ENCODE data around the gene MID1.

Gene MID1

DNA sequence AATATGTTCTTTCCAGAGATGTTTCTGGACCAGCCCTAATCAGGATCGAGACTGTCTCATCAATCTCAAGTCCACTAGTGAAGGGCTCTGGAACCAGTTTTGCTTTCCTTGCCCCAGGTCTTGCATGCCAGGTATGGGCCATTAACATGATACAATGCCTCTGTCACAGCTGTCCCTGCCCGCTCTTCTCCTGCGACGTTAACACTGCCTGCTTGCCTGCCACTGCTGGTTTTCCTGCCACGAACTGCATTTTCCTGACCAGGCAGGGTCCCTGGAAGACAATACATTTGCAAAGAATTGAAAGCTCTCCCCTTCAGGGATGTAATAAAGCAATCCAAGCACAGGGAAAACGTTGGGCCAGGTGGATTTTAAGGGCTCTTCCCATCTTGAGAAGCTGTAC is 200.3 kb downstream of the MID1 start:
- DNase-seq = no peak

DNA sequence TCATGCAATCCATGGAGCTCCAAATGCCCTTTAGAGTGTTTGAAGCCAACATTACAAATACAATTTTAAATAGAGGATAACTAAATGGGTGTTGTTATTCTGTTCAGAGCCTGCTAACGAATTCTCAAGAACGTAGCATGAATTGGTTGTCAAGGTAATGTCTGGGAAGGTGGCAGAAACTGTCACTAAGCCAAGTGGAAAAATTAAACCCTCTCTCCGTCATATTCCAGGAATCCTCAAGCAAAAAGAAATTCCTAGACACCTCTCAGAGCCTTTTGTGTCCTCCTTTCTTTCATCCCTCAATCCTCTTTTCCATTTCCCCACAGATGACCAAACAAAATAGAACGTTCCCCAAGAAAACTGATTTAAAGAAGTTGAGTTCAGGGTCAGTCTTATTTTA is 204.0 kb downstream of the MID1 start:
- DNase-seq = no peak

DNA sequence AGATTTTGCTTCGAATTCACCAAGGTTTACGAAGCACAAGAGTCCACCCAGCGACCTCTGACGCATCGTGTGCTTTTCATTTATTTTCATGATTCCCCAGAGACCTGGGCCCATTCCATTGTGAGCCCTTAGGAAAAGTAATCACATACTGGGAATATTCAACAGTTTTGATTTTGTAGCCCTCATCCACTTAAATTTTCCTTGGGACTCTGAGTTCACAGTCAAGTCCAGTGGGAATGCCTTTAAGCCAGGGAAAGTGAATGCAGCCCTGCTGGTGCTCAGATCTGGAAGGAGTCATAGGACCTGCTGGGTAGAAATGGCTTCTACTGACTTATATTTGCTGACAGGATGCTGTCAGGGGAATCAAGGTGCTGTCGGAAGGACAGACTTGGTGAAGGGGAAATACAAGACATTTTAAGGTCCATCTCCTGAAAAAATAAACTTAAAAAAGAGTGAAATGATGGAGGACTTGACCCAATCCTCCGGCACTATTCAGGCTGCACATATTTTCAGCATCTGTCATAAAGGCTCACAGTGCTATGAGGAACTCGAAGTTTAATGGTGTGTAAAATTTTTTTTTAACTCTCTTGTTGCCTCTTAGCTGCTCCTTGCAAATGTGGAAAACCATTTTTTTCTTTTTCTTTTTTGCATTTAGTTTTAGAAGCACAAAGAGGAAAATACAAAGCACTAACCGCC is 204.9 kb downstream of the MID1 start:
- no peak for DNase-seq

DNA sequence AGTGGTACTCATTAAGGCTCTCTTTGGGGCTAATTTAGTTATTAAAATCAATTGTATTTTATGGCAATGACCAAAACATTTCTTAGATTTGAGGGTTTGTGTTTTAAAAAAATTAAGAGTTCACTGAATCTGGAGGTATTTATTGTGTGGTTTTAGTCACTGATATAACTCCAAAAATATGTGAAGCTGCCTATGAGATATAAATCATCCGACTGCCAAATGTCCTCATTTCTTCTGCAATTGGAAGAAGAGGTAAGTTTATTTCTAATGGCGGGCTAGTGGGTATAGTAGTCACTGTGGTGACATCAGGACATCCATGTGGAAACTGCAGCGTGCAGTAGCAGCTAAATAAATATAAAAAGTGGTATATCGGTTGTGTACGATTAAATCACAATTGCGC is 205.5 kb downstream of the MID1 start:
- DNase-seq = no peak

DNA sequence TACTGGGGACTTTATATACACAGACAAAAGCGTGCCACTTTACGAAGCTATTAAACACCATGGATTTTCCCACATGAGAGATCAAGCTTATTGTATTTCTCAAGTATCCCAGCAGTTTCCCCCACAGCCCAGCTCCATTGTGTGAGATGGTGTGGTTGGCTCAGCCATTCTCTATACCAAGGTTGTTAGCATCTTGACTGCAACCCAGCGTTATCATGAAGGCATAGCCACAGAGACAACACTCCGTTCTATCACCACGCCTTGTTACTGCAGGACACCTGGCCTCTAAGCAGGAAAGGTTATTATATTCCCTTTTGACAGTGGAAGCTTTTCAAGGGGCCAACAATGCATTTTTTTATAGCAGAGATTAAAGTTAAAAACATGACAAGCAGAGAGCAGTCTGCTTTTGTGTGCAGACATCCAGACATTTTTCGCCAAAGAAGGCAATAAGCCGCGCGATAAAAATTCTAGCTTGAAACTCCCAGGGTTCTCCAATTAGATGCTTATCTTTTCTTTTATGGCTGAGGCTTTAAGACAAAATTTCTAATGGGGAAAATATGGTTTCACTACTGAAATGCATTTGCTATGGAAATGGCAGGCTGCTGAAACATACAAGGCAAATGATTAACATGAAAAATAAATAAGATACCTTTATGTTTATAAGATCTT is 206.1 kb downstream of the MID1 start:
- no peak for DNase-seq

DNA sequence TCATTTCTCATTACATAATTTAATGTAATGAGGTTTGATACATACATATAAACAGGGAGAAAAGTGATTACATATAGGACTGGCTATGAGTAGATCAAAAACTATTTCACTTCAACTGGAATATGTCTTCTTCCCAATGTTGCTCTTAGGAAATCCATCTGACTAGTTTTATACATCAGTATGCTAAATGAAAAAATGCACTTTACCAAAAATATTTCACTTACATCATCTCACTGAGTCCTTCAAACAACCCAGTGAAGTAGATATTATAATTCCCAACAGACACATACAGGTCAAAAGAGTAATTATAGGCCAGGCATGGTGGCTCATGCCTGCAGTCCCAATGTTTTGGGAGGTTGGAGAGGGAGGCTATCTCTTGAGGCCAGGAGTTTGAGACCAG is 215.9 kb downstream of the MID1 start:
- DNase-seq = no peak

DNA sequence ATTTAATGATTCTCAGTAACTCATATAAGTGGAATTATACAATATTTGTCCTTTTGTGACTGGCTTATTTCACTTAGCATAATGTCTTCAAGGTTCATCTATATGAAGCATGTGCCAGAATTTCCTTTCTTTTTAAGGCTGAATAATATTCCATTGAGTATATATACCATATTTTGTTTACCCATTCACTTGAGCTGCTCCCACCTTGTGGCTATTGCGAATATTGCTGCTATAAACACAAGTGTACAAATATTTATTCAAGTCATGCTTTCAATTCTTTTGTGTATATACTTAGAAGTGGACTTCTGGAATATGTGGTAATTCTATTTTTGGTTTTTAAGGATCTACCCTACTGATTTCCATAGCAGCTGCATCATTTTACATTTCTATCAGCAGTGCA is 219.1 kb downstream of the MID1 start:
- DNase-seq = no peak

DNA sequence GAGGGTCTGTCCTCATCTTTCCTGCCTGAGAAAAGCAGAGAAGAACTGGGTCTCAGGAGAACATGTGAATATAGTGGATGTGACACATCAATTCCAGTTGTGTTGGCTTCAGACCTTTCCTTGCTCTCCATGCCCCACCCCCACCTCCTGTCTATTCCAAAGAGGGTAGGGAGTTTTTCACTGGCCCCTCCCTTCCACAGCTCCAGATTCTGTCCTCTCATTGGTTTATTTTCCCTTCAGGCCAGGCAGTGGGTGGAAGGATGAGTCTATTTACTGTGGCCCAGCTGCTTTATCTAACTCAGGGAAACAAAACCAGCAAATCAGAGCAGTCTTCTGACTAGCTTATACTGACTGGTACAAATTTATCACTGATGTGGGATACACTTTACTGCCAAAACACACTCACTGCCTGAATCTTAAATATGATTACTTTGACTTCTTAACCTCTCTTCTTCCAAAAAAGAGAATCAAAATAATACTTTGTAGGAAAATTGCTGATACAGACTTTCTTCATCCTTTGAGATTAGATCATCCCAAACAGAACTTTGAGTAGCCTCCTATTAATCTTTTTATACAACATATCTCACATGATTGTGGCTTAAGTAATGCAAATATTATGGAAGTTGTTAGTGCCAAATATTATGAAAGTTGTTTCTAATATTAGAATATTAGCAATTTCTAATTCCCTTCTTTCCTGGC is 221.2 kb downstream of the MID1 start:
- DNase-seq = no peak

DNA sequence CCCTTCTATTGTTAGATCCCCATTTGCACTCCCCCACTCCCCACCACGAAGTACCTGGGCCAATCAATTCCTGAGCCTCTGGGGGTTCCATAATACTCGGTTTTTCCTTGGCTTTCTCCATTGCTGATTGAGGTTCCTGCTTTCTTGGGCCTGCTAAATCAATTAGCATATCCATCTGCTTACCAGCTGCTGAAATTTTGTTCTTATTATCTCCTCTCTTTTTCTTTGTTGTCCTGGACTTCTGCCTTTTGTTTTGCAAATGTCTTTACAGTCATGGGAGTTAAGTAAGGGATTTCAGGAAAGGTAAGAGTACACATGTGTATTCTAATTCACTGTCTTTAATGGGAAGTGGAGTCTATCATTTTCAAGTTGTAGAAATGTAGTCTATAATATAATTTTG is 222.2 kb downstream of the MID1 start:
- no peak for DNase-seq

DNA sequence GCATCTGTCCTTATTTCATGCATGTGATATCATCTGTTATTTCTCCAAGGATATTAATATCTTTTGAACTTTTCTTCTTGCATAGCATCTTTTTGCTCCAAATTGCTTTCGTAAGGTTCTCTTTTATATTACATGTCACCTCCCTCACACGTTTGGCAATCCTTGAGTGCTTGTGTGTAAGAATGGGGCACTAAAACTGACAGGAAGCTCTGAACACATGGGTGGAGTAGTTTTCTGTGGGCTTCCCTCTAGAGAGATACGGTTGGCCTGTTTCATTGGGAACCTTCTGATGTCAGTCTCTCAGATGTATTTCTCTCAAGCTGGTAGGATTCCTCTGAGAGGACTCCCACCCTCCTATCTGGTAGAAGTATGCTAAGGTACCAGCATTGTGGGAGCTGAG is 223.0 kb downstream of the MID1 start:
- no peak for DNase-seq

DNA sequence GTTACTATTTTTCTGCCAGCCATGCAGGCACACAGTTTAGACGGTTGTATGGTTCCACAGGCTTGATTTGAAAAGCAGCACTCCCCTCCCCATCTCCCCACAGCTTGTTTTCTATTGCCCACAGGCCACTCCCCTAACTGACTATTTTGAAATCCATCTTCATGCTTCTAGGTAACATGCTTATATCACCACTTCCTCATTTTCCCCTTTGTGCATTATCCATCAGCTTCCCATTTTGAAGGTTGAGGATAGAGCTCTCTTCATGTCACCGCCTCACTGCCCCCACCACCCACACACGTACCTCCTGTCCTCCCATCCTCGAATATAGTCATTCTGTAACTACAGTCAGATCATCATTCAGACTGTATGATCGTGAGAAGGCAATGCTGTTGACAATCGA is 224.7 kb downstream of the MID1 start:
- DNase-seq = no peak
